NCI-H82 treated with DMSO at 0.1 percent for 48 hours (cell line): ENCODE data around the gene HOXD3.

Experiments used
- DNase-seq: peaks from one replicate; lab custom pipeline; 2025; ENCODE audit not compliant: unreplicated experiment; lab: John Stamatoyannopoulos, UW

HOXD3 gene

GRCh38 chr2:176161825-176162626 is 4.9 kb downstream of the HOXD3 start:
- peak; percentile 60 for DNase-seq

- no peak for DNase-seq
Observed at GRCh38 chr2:176162911-176163671, 6.0 kb downstream of the HOXD3 start.

DNA sequence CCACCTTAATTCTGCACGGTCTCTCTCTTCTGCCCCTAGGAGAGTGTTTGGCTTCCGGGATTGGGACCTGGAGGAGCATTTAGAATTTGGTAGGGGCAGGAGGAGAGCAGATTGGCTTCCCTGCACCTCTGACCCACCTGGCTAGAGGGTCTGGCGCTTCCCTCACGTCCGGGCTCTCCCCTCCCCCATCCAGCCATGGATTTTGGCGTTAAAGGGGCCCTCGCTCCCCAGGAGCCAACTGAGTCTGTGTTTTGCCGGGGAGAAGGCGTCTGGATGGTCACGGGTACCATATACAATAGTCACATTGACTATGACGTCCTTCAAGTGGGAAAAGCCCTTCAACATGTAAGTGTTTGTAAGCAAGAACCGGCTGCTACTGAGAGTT is 6.6 kb downstream of the HOXD3 start:
- DNase-seq, result no peak

DNA sequence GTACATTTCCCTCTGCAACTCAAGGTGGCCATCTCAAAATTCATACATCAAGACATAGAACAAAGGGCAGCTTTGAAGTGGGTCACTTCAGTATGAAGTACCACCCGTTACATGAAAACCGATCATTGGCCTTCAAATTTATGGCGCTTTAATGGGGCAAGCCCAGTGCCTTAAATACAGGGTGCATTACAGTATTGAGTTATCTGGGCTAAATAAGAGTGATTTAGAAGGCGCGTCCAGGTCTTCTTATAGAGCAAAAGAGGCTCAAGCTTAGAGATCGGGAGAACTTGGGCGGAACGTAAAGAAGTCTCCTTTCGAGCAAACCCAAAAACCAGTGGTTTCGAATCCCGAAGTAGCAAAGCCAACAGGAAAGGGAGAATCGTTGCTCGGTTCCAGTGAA is 7.1 kb downstream of the HOXD3 start:
- DNase-seq, result no peak

DNA sequence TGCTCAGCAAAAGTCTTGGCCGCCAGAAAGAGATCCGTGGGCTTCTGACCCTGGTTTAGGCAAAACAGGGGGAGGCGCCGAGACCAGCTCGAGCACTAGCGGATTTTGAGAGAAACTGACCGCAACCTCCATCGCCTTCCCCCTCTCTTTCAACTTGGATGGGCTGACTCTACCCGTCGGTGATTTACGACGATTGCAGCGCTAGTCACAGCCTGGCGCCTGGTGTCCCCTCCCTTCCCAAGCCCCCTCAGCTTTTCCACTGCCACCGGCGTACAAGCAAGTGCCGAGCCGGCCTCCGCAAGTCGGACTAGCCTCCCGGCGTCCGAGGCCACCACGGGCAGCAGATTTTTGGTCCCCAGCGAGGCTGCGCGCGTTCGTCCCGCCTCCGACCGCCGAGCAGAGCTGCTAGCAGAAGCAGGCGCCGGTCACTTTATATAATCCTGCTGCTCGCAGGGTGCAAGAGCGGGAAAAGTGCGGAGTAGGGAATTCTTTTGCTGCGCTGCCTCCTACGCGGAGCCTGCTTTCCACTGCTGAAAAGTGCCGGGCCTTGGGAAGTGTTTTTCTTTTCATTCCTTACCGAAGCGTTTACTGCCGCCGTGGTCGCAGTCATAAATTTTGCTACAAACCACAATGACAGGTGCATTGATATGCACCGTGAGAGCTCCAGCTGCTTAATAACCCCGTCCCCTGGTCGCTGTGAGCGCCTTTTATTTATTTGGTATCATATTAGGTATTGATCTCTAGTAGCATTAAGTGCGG is 7.7 kb downstream of the HOXD3 start:
- no peak for DNase-seq

GRCh38 chr2:176165370-176166050 is 8.4 kb downstream of the HOXD3 start:
- no peak for DNase-seq

DNA sequence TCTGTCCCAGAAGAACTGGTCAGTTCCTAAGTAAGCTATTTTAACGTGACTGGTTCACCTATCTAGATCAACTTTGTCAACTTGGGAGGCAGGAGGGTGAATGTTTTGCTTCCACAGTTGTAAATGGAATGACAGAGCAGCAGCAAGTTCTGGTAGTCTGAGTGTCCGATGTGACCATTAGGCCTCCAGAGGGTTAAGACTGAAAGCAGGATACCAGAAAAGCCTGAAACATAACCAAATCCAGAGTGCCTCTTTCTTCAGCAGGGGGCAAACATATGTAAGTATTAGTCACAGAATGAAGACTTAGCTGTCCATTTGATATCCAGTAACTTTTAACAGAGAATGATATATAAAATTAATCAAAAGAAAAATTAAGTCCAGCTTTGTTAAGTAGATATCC is 9.2 kb downstream of the HOXD3 start:
- DNase-seq, result no peak

GRCh38 chr2:176167398-176167797 is 10.3 kb downstream of the HOXD3 start:
- no peak for DNase-seq

DNA sequence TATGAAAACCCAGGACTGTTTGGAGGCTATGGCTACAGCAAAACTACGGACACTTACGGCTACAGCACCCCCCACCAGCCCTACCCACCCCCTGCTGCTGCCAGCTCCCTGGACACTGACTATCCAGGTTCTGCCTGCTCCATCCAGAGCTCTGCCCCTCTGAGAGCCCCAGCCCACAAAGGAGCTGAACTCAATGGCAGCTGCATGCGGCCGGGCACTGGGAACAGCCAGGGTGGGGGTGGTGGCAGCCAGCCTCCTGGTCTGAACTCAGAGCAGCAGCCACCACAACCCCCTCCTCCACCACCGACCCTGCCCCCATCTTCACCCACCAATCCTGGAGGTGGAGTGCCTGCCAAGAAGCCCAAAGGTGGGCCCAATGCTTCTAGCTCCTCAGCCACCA is 12.1 kb downstream of the HOXD3 start:
- DNase-seq, result no peak

DNA sequence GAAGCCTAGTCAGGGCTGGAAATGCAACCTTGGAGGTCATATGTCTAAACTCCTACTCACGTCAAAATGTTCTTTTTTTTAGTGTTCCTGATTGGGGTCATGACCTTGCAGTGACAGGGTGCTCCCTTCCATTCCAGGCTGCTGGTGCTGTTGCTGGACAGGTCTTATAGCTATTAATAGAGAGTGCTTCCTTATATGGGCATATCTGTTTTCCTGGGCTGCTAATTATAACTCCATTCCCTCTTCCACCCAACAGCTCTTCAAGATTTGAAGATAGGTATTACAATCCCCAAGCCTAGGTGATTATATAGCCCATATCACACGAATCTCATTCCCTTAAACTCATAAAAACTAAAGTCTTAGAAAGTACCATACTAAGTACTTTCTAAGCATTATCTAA is 12.6 kb downstream of the HOXD3 start:
- no peak for DNase-seq

DNA sequence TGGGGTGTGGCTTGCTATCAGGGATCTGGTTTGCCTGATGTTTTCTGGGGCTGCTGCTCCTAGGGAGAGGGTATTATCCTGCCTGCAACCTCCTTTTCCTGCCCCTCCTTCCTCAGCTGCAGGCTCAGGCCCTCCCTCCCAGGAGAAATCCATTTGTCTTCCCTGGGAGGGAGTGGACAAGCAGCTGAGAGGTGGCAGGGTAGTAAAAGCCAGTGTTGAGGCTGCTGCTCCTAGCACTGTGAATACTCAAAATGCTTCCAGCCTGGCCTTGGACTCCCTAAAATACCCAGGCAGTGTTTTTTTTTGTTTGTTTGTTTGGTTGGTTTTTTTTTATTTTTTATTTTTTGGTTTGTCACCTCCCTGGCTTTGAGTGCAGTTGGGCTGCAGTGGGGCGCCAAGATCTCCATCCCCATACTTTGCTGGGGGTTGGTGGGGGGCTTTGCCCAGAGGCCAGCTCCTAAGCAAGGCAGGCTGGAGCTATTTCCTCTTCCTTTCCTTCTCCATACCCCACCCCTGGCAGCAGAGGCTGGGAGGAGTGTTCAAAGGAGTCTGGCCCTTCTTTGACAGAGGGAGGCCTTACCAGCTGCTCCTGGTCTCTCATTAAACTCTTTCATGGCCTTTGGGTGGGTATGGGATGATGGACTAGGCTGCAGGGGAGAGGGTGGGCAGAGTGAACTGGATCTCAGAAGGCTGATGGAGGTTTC is 13.6 kb downstream of the HOXD3 start:
- DNase-seq, result no peak

DNA sequence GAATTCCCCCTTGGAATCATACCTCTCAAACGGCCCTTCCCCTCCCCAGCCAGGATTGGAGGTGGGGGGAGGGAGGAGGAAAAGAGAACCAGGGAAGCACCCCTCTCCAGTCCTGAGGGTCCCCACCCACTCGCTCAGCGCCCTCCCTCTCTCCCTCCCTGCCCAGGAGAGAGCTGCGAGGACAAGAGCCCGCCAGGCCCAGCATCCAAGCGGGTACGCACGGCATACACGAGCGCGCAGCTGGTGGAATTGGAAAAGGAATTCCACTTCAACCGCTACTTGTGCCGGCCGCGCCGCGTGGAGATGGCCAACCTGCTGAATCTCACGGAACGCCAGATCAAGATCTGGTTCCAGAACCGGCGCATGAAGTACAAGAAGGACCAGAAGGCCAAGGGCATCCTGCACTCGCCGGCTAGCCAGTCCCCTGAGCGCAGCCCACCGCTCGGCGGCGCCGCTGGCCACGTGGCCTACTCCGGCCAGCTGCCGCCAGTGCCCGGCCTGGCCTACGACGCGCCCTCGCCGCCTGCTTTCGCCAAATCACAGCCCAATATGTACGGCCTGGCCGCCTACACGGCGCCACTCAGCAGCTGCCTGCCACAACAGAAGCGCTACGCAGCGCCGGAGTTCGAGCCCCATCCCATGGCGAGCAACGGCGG is 14.4 kb downstream of the HOXD3 start:
- DNase-seq, result no peak

GRCh38 chr2:176172007-176172894 is 15.1 kb downstream of the HOXD3 start:
- no peak for DNase-seq

DNA sequence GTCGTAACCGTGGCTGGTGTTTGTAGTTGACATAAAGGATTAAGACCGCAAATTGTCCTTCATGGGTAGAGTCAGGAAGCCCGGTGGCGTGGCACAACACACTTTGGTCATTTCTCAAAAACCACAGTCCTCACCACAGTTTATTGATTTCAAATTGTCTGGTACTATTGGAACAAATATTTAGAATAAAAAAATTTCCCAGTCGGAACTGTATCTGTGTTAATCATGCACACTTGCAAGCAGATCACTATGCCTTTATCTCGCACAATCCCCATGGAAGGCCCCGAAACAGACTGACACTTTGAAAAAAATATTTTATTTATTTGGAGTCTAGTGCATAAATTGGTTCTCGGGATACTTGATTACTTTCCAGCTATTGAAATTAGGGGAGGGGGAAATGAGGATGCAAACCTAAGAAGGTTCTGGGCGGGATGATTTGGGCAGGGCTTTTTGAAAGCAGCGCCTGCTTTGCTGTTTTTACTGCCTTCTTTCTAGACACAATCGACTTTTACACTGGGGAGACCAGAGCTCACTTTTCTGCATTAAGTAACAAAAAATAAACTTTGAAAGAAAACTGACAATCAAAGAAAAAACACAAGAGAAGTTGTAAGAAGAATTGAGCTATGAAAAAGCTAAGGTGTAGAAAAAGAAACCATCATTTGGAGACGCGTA is 15.9 kb downstream of the HOXD3 start:
- no peak for DNase-seq

DNA sequence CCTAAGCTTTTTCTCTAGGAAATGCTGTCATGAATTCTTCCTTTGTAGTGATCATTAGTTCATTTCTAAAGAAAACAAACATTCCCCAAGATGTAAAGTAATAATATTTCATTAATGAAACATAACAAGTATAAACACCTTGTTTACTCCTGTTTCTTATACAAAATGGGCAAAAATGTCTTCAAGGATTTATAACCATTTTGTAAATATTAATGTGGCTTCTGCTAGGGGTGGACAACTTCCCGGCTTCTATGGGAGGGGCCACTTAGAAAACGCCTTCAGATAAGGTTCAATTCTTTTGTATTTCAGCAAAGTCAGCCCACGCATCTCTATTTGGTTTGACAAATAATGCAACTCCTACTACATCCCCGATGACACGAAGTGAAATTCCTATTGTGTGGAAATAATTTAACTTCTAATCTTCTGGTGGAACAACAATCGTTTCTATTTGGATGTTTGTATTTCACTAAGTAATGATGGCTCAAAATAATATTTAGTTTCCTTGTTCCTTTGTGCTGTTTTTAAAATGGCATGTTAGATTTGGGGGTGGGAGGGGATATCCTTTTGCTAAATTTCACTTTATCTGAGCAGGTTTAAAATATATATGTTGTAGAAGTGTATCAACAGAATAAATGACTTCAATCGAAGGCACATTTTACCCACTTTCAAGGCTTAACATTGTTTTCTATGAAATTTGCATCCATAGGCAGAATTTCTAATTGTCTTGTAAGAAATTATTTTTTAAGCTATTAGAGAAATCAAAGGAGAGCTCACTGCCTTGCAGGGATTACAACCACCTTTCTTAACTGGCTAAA is 16.7 kb downstream of the HOXD3 start:
- DNase-seq, result no peak

- peak; percentile 59 for DNase-seq
Observed at GRCh38 chr2:176174382-176174823, 17.3 kb downstream of the HOXD3 start.

DNA sequence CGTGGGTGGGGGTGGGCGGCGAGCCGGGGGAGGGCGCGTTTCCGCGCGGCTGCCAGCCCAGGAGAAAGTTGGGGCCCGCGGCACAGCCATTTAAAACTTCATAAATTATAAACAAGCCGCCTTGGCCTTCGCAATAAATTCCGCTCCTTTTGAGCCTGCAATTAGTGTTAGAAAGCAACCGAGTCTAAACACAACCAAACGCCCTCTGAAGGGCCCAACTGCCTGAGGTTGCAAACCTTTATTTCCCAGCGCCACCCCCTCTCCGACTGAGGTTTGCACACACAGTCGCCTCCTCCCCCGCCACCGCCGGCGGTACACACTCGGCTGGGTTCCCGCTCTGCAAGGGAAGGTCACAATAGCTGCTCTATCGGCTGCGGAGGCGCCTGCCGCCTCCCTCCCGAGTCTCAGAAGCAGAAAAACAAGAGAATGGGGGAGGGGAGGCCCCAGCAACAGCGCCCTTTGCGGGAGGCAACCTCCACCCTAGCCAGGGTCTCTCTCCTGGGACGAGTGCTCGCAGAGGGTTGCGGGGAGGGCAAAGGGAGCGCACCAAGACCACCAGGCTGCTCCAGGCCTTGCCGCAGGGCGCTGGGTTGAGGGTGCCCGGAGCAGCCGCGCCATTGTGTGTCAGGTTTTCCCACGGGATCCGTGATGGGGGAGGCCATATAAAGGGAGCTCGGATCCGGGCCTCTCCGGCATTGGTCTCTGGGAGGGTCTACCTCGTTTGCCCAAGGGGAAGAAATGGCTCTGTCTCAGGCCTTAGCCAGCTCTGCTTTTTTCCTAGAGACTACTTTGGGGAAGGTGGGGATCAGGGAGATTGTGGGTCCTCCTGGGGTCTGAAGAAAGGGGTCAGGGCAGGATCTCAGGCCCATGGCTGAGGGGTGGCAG is 18.0 kb downstream of the HOXD3 start:
- DNase-seq, result no peak
